GM18519 (cell line): ENCODE data around the gene FAM209A.
"Not testable (repeated sequence)": the region's sequence is repeated elsewhere in the genome, so short reads cannot be mapped to it uniquely, and the experiment has no call there.

Source experiments
- ATAC-seq: cut with Tn5 transposase; IDR thresholded peaks from one replicate; pipeline ENCODE4 v1.9.1; 2021; ENCODE audit warnings: mild to moderate bottlenecking, moderate library complexity; ENCODE audit not compliant: unreplicated experiment, low FRiP score

The FAM209A gene, protein sequence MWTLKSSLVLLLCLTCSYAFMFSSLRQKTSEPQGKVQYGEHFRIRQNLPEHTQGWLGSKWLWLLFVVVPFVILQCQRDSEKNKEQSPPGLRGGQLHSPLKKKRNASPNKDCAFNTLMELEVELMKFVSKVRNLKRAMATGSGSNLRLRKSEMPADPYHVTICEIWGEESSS

DNA sequence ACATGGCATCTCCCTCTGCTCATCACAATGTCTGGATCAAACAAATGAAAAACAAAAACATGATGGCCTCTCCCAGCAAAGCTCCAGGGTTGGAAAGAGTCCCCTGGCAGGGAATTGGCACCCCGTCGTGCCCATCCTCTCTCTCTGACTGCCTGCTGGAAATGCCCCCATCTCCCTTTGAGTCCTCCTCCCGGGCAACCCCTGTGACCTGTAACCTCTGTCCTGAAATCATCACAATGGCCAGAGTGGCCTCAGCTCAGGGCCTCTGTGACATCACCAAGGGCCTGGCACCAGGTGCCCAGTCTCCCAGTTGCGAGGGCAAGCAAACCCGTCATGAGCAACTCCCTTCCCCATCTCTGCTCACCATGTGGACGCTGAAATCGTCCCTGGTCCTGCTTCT, at the start of gene FAM209A:
Gene FAM209A, plus strand, starts transcription at position 301 of the 400 bp plus-strand sequence. Its CDS starts 65 bp downstream, at position 366.
- ATAC-seq: not testable (repeated sequence)

DNA sequence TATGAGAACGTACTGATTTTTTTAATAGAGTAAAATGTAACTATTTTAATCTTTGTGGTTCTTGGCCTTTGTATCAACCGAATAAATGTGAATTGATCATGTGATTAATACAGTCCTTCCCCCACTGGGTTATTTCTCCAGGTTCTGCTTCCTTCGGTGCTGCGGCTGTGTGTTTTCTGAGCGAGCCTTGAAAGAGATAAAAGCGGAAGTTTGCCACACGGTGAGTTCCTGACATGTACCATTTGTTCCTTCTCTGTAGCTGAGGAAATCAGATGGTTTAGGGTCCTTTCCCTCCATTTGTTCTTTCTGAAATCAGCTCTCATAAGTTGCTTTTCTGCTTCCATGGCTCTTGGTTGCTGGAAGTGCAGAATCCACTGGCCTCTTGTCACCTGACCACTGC, 40.6 kb upstream of the FAM209A start:
- no peak for ATAC-seq

DNA sequence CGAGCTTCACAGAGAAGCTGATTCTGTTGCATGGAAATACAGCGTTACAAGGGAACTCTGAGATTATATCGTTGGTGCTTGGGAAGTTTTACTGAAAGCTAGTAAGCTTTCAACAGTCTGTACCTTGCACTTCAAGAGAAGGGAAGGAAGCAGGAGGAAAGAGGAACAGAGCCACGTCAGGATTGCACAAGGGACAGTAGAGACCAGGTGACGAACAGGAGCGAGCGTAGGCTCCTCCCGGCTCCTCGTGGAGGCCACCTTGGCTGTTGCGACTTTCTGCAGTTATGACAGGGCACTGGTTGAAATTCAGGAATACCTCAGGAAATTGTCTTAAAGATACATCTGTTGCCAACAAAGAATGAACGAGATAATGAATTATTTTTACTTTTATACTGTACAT, 37.3 kb upstream of the FAM209A start:
- no peak for ATAC-seq

DNA sequence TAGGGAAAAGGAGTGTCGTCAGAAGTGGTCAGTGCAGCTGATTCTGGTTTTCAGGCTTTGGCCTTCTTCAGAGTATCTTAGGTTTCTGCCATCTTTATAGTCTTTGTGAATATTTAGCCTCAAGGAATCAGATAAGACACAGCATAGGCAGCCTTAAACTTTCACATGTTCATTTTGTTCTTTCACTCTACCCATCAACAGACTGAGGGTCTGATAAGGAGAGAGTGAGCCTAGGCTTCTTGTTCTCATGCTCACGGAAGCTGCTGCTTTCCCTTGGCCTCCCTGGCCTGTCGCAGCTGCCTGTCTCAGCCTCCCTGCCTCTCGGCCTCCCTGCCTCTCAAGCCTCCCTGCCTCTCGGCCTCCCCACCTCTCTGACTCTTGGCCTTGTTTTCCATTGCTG, 36.0 kb upstream of the FAM209A start:
- no peak for ATAC-seq

DNA sequence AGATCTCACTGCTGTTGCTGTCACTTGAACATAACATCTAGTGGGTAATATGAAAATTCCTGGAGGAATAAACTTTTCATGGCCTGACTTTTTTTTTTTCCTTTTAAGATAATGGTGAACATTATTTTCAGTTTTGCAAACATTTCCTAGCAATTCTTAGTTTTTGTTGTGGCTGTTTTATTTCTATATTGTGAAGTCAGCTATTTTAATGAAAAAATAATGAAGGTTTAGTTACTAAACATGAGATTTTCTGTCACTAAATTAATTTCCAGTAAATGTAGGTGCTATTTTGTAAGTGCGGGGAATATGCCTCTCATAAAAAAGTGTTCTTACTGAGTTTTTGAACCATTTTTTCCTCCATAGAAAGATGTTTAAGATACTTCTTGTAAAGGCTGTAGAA, 23.4 kb upstream of the FAM209A start:
- no peak for ATAC-seq

DNA sequence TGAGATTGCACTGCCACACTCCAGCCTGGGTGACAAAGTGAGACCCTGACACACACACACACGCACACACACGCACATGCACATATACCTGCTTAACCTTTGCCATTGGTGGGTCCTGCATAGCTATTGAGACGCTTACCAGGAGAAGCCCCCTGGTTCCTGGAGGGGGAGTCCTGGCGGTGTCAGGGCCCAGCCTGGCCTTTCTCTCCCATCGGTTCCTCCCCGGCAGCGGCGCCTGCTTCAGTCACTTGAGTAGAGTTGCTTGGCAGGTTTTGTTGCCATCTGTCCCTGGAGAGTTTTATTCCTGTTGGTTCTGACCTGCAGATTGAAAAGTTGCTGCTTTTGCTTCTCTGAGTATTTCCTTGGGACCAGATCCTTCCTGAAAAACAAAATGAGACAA, 20.6 kb upstream of the FAM209A start:
- ATAC-seq: no peak

DNA sequence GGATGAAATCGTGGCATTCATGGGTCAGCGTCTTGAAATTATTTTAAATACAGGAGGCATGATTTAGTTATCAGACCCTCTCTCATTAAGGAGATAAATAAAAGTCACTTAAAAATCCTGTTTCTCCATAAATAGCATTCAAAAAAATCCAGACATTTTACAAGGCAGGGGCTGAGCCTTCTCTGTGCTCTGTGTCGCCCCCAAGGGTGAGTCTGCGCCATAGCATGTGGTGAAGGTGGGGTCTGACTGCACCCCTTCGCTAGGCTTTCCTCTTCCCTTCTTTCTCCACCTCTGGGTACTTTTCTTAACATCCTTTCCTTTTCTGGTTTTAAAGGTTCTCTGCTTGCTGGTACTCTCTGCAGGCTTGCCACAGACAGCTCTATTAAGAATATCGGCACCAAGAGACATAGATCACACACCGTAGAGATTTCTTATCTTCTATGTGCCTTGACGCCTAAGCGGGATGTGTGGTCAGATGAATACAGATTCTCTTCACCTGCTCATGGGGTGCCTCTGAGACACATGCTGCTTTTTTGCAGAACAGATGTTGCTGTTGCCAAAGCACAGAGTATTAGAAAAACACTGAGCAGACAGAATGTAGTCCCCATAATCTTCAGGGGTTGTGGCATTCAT, 20.1 kb upstream of the FAM209A start:
- no peak for ATAC-seq

DNA sequence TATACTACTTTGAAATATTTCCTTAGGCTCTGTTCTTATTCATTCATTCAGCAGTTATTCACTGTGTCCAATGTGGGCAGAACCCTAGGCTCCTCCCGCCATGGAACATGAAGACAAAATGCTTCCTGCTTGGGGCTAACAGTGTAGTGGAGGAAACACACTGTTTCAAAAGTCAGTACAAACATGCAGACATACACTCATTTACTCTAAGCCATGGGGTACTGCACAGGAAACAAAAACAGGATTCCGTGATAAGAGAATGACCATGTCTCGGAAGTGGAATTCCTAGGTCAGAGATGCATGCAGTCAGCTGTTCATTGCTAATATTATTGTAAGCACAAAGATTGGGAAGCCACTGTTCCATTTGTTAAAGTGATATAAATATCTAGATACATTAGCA, 18.4 kb upstream of the FAM209A start:
- ATAC-seq: no peak

DNA sequence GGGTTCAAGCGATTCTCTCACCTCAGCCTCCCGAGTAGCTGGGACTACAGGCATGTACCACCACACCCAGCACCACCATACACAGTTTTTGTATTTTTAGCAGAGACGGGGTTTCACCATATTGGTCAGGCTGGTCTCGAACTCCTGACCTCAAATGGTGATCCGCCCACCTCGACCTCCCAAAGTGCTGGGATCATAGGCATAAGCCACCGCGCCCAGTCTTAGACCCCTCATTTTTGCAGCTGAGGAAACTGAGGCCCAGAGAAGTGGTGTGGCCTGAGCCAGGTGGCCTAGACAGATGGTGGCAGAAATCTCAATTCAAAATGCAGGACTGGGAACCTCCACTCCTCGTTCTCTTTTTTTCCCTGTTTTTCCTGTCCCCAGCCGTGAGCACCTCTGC, 12.6 kb upstream of the FAM209A start:
- ATAC-seq: no peak

DNA sequence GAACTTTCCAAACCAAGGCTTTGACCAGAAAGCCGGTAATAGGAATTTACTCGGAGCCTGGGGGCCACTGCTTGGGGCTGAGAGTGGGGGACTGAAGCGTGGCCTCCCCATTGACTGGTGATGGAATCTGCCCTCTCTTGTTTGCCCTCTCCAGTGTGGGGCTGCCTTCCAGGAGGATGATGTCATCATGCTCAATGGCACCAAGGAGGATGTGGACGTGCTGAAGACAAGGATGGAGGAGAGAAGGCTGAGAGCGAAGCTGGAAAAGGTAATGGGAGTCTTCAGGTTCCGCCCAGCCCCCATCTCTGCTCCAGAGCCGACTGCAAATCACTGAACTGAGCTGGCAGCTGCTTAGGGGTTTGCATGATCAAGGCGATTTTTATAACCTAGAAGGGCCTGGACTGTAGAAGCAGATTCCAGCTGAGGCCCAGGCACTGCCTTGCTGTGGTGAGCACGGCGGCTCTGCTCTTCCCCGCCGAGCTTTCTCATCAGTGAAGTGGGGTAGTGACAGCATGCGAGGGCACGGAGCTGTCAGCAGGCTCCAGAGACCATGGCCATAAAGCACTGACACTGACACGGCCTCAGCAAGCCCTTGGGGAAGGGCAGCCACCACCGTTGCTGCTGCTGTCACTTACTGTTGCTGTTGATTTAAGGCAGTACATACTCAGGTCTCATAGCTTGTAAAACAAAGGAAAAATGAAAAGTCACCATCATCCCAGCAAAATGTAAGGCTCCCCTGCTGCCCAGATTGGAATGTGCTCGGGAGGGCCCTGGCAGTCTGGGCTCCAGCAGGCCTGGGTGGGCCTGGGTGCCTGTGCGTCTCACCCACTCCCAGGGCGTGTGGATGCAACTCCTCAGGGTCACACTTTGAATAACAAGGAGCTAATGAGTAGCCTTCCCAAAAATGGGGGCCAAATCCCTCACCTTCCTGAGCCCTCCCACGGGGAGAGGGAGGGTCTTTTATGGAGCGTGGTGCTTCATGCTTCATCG, 11.1 kb upstream of the FAM209A start:
- no peak for ATAC-seq

DNA sequence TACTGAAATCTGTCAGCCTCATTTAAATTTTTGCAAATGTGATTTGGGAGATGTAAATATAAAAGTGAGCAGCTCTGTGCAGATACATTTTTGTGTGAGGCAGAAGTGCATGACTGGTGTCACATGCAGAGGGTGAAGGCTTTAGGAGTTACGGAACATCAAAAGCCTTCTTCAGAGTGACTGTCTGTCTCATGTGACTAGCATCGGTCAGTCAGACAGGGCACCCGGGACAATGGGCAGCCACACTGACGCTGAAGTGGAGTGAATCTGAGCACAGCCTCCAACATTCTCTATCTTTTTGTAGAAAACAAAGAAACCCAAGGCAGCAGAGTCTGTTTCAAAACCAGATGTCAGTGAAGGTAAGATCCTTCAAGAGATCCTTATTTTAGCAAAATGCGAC, 7.9 kb upstream of the FAM209A start:
- ATAC-seq: no peak

DNA sequence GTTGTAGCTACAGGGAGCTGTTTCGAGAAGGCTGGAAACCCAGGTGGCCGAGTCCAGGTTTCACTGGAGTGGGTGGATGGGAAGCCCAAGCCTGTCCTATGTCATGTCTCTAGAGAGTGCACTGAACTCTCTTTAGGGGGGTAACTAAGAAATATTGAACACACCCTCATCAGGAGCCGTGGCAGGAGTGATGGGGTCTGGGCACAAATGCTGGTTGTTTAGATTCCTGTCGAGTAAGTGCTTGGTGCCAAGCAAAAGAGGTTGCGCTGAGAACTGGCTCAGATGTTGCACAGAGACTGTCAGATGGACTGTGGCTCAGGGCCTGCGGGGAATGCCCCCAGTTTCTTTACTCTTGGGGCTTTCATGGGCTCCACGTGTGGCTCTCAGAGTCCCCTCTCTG, 7.3 kb upstream of the FAM209A start:
- ATAC-seq: no peak

DNA sequence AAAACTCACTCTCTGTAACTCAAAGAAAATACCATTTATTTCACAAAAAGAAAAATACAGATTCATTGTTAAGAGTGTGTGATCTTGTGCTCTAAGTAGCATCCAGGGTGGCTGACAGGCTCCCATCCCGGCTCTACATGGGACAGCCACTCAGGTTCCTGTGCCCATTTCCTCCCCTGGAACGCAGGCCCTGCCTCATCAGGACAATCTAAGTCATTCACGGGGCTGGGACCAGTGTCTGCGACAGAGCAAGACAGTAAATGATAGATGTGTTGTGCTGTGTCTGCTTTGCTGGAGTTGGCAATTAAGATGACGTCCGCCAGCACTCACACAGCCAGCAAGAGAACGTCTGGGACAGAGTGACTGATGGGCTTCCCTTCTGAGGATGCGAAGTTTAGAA, 6.9 kb upstream of the FAM209A start:
- ATAC-seq: no peak

DNA sequence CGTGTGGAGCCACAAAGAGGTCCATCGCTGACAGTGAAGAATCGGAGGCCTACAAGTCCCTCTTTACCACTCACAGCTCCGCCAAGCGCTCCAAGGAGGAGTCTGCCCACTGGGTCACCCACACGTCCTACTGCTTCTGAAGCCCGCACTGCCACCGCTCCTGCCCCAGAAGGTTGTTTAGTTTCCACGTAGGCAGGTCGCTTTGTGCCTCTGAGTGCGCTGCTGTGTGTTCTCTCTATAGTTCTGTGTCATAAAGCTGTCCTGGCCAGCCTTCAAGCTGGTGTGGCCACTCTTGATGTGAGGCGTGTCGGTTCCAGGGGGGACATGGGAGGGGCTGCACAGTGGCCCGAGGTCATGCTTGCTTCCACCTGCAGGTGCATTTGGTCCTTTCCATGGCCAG, 6.4 kb upstream of the FAM209A start:
- no peak for ATAC-seq

DNA sequence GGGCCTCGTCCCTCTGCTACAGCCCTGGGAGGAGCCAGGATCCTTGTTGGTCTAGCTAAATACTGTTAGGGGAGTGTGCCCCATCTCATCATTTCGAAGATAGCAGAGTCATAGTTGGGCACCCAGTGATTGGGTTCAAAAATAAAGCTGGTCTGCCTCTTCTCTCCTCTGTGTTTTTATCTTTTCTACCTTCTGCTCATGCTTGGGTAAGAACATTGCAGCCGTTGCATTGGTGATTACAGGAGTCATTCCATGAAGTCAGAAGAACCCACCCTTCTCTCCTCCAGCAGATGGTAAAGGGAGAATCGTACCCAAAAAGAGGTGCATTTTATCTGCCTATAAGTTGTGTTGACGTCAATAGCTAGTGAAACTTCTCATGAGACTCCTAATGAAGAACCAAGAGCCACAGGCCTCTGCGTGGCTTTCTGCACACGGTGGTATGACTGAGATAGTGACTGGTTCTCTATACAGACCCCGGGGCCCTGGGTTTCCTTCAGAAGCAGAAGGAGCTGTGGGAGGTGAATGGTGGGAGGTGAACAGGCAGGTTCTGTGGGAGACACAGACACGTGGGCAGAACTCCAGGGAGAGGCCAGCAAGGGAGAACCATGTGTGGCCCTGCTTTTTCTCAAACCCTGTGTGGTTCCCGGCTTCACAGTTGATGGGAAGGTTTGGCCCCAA, 5.7 kb upstream of the FAM209A start:
- ATAC-seq: no peak

DNA sequence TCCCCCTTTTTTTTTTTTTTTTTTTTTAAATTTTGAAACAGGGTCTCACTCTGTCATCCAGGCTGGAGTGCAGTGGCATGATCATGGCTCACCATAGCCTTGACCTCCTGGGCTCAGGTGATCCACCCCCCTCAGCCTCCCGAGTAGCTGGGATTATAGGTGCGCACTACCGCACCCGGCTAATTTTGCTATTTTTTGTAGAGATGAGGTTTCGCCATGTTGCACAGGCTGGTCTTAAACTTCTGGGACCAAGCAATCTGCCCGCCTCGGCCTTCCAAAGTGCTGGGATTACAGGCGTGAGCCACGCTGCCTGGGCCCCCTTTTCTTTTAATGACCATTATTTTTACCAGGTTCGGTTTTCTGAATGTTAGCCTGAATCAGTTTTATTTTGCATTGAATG, 5.0 kb upstream of the FAM209A start:
- ATAC-seq: no peak

DNA sequence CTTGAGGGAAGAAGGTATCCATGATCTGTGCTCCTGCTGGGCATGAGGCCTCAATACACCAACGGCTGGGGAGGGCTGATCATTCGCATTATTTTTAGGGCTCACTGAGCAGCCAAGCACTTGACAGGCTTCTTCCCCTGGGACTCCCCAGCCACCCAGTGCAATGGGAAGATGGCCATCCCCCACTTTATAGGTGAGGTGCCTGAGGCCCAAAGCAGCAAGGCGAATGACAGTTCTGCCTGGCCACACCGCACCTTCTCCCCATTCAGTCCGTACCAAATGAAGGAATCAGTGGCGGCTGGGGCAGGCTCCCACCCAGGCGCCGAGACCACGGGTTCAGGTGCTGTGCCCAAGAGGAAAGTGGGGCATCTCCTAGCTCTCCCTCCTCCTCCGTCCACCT, 4.4 kb upstream of the FAM209A start:
- ATAC-seq: no peak

DNA sequence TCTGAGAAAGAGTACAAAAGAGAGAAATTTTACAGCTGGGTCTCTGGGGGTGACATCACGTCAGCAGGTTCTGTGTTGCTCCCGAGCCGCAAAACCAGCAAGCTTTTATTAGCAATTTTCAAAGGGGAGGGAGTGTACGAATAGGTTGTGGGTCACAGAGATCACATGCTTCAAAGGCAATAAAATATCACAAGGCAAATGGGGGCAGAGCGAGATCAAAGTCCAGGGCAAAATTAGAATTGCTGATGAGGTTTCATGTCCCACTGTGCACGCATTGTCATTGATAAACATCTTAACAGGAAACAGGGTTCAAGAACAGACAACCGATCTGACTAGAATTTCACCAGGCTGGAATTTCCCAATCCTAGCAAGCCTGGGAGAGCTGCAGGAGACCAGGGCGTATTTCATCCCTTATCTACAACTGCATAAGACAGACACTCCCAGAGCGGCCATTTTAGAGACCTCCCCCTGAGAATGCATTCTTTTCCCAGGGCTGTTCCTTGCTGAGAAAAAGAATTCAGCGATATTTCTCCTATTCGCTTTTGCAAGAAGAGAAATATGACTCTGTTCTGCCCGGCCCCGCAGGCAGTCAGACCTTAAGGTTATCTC, 3.7 kb upstream of the FAM209A start:
- not testable (repeated sequence) for ATAC-seq

DNA sequence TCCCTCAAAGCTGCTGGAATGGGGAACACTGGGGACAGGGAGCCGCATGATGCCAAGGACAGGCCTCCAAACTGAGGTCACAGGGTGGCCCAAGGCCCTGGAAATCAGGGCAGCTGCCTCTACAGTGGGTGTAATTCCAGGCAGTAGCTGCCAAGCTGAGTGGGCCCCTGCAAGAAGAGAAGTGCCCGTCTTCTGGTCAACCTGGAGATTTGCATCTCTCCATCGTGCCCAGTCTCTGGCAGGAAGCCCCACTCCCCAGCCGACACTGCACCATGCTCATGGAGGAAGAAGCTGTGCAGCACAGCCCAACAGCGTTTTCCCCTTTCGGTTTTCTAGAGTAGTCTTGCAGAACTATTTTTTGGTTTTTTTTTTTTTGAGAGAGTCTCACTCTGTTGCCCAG, 2.2 kb upstream of the FAM209A start:
- no peak for ATAC-seq

DNA sequence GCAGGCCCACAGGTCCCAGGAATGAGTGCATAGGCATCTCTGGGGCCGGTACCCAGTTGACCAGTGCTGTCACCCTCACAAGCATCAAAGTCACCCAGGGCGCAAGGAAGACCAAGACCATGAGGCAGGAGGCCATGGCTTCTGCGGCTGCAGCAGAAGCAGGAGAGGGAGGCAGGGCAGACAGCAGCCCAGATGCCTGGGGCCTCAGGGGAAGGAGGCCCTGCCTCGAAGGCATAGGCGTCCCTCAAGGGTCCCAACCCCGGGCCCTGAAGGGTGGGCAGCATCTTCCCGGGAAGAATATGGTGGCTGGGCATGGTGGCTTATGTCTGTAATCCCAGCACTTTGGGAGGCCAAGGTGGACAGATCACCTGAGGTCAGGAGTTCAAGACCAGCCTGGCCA, 3.0 kb downstream of the FAM209A start:
- ATAC-seq: no peak

DNA sequence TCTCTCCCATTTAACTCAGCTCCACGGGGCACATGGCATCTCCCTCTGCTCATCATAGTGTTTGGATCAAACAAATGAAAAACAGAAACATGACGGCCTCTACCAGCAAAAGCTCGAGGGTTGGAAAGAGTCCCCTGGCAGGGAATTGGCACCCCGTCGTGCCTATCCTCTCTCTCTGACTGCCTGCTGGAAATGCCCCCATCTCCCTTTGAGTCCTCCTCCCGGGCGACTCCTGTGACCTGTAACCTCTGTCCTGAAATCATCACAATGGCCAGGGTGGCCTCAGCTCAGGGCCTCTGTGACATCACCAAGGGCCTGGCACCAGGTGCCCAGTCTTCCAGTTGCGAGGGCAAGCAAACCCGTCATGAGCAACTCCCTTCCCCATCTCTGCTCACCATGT, 8.4 kb downstream of the FAM209A start, which contains the start of gene FAM209B:
Gene FAM209B, plus strand, starts transcription at position 301 of the 400 bp plus-strand sequence. Its CDS starts 96 bp downstream, at position 397.
- ATAC-seq: not testable (repeated sequence)
